GM19025 (cell line): ENCODE results near the gene PRKCB.

ENCODE experiments used
- ATAC-seq: cut with Tn5 transposase; IDR thresholded peaks from one replicate; pipeline ENCODE4 v1.9.1; 2021; ENCODE audit warnings: mild to moderate bottlenecking, low read depth, moderate library complexity; ENCODE audit not compliant: unreplicated experiment

PRKCB gene

GRCh38 chr16:23960081-23960885, 124.5 kb downstream of the PRKCB start:
- ATAC-seq, result no peak

GRCh38 chr16:23962001-23962400, 126.2 kb downstream of the PRKCB start:
- ATAC-seq, result no peak

- no peak for ATAC-seq
Observed at GRCh38 chr16:23964136-23964535, 128.4 kb downstream of the PRKCB start.

GRCh38 chr16:23965137-23965733, 129.5 kb downstream of the PRKCB start:
- no peak for ATAC-seq

GRCh38 chr16:23966597-23967394, 131.0 kb downstream of the PRKCB start:
- no peak for ATAC-seq

- ATAC-seq, result no peak
Observed at GRCh38 chr16:23967775-23968174, 132.0 kb downstream of the PRKCB start.

GRCh38 chr16:23968176-23968575, 132.4 kb downstream of the PRKCB start:
- ATAC-seq, result no peak

- ATAC-seq, result no peak
Observed at GRCh38 chr16:23969468-23970297, 133.9 kb downstream of the PRKCB start.

GRCh38 chr16:23974223-23974622, 138.4 kb downstream of the PRKCB start:
- ATAC-seq, result no peak

GRCh38 chr16:23975293-23975692, 139.5 kb downstream of the PRKCB start:
- no peak for ATAC-seq

- no peak for ATAC-seq
Observed at GRCh38 chr16:23976091-23976490, 140.3 kb downstream of the PRKCB start.

GRCh38 chr16:23976524-23976923, 140.7 kb downstream of the PRKCB start:
- no peak for ATAC-seq

GRCh38 chr16:23979441-23979840, 143.7 kb downstream of the PRKCB start:
- ATAC-seq, result no peak

GRCh38 chr16:23979982-23980381, 144.2 kb downstream of the PRKCB start:
- no peak for ATAC-seq

GRCh38 chr16:23981429-23982399, 145.9 kb downstream of the PRKCB start:
- ATAC-seq, result no peak

- no peak for ATAC-seq
Observed at GRCh38 chr16:23986455-23986854, 150.7 kb downstream of the PRKCB start.

GRCh38 chr16:23987443-23987842, 151.7 kb downstream of the PRKCB start:
- no peak for ATAC-seq

- ATAC-seq, result no peak
Observed at GRCh38 chr16:23990507-23990906, 154.7 kb downstream of the PRKCB start.

- ATAC-seq, result no peak
Observed at GRCh38 chr16:23991066-23991465, 155.3 kb downstream of the PRKCB start.
